Neural cell (in vitro differentiated cells): Measurements from ENCODE around the gene XYLT2. TPM values are rescaled to one million over a fixed set of nuclear protein-coding genes. Genes with fewer than 3 reads are reported as not detected.
"Not testable (repeated sequence)": the region's sequence is repeated elsewhere in the genome, so short reads cannot be mapped to it uniquely, and the experiment has no call there.

Source experiments
- H2AFZ ChIP-seq: fragments of 200-600, 300-800 bp; sonication (generic), shearing (Covaris generic); 2 replicates; pipeline ENCODE4 v1.6.0; 2014; ENCODE audit warnings: low read depth, mild to moderate bottlenecking, antibody characterized with exemption, low read length, moderate library complexity
- H3F3A ChIP-seq: fragments of 200-600 bp; shearing (Covaris generic); 2 replicates; pipeline ENCODE4 v1.6.1; 2016; ENCODE audit warnings: mild to moderate bottlenecking, moderate library complexity, mixed read lengths, antibody characterized with exemption, low read length; ENCODE audit not compliant: insufficient read depth, poor library complexity, severe bottlenecking
- H3K27ac ChIP-seq: fragments of 200-600, 300-800 bp; sonication (generic), shearing (Covaris generic); 2 replicates; pipeline ENCODE4 v1.5.1; 2014; ENCODE audit warnings: mild to moderate bottlenecking, low read length, moderate library complexity
- H3K27me3 ChIP-seq: fragments of 300-800, 200-600 bp; sonication (generic), shearing (Covaris generic); 2 replicates; pipeline ENCODE4 v1.6.0; 2014; ENCODE audit warnings: mild to moderate bottlenecking, low read depth, low read length, moderate library complexity; ENCODE audit not compliant: insufficient read depth
- H3K36me3 ChIP-seq: fragments of 300-800, 200-600 bp; sonication (generic), shearing (Covaris generic); 2 replicates; pipeline ENCODE4 v1.5.1; 2014; ENCODE audit warnings: mild to moderate bottlenecking, antibody characterized with exemption, low read length, moderate library complexity; ENCODE audit not compliant: insufficient read depth
- H3K4me2 ChIP-seq: fragments of 300-800, 200-600 bp; sonication (generic), shearing (Covaris generic); 2 replicates; pipeline ENCODE4 v1.6.0; 2014; ENCODE audit warnings: mild to moderate bottlenecking, low read length
- H3K4me3 ChIP-seq: fragments of 300-800, 200-600 bp; sonication (generic), shearing (Covaris generic); 2 replicates; pipeline ENCODE4 v1.5.1; 2014; ENCODE audit warnings: mild to moderate bottlenecking, low read length, moderate library complexity
- H3K79me2 ChIP-seq: fragments of 200-600 bp; shearing (Covaris generic); replicated peaks from 2 replicates; pipeline ENCODE4 v1.6.0; 2014; ENCODE audit warnings: mild to moderate bottlenecking, low read length, moderate library complexity; ENCODE audit not compliant: insufficient read depth
- H3K9ac ChIP-seq: fragments of 300-800, 200-600 bp; sonication (generic), shearing (Covaris generic); 2 replicates; pipeline ENCODE4 v1.6.1; 2016; ENCODE audit warnings: mild to moderate bottlenecking, low read length, mixed read lengths
- H3K9me2 ChIP-seq: fragments of 200-600 bp; shearing (Covaris generic); 2 replicates; pipeline ENCODE4 v1.6.1; 2016; ENCODE audit warnings: mild to moderate bottlenecking, low read length, mixed read lengths; ENCODE audit not compliant: insufficient read depth
- H3K9me3 ChIP-seq: fragments of 200-600, 300-800 bp; sonication (generic), shearing (Covaris generic); 2 replicates; pipeline ENCODE4 v1.6.1; 2016; ENCODE audit warnings: mild to moderate bottlenecking, mixed run types, low read length, moderate library complexity, mixed read lengths
- H4K20me1 ChIP-seq: fragments of 200-600 bp; shearing (Covaris generic); 2 replicates; pipeline ENCODE4 v1.6.1; 2016; ENCODE audit warnings: mild to moderate bottlenecking, mixed run types; ENCODE audit not compliant: insufficient read depth
- CTCF ChIP-seq: fragments of 450-650 bp; IDR thresholded peaks from 2 replicates; pipeline ENCODE4 v1.5.1; 2014; ENCODE audit warnings: antibody characterized with exemption, mild to moderate bottlenecking, moderate library complexity; ENCODE audit not compliant: poor library complexity, severe bottlenecking
- EP300 ChIP-seq: fragments of 450-650 bp; conservative IDR thresholded peaks from 2 replicates; pipeline ENCODE4 v1.6.1; 2014; ENCODE audit warnings: antibody characterized with exemption, mild to moderate bottlenecking, moderate library complexity; ENCODE audit not compliant: poor library complexity, severe bottlenecking
- EZH2 ChIP-seq: fragments of 200-600, 300-800 bp; shearing (Covaris generic), sonication (generic); IDR thresholded peaks from 2 replicates; pipeline ENCODE4 v1.6.1; 2014; ENCODE audit warnings: antibody characterized with exemption, low read length, borderline replicate concordance, mild to moderate bottlenecking; ENCODE audit not compliant: insufficient read depth, poor library complexity, severe bottlenecking
- MXI1 ChIP-seq: fragments of 450-650 bp; conservative IDR thresholded peaks from 2 replicates; pipeline ENCODE4 v1.6.1; 2014; ENCODE audit warnings: antibody characterized with exemption, mild to moderate bottlenecking; ENCODE audit not compliant: poor library complexity, severe bottlenecking
- POLR2AphosphoS5 ChIP-seq: IDR thresholded peaks from 2 replicates; pipeline ENCODE4 v1.6.1; 2012
- RAD21 ChIP-seq: fragments of 450-650 bp; conservative IDR thresholded peaks from 2 replicates; pipeline ENCODE4 v1.6.1; 2014; ENCODE audit warnings: antibody characterized with exemption, mild to moderate bottlenecking, moderate library complexity
- REST ChIP-seq: IDR thresholded peaks from 2 replicates; pipeline ENCODE4 v1.6.1; 2012; ENCODE audit warnings: borderline replicate concordance
- SMC3 ChIP-seq: fragments of 450-650 bp; conservative IDR thresholded peaks from 2 replicates; pipeline ENCODE4 v1.6.1; 2014; ENCODE audit warnings: antibody characterized with exemption, mild to moderate bottlenecking, moderate library complexity; ENCODE audit not compliant: poor library complexity
- TAF1 ChIP-seq: IDR thresholded peaks from 2 replicates; pipeline ENCODE4 v1.6.1; 2012; ENCODE audit warnings: low read depth
- polyA plus RNA-seq: library from polyadenylated mRNA; depleted of rRNA; stranded (reverse); fragments of >200 nt; gene quantifications from 2 replicates; pipeline ENCODE4 v1.2.3, GENCODE V29; 2014

The XYLT2 gene
- polyA plus RNA-seq, 1 donor from 2014 or later = 6.9 TPM

- TF ChIP-seq TAF1 (no peak), CTCF (no peak), EP300 (no peak), POLR2AphosphoS5 (no peak), MXI1 (no peak), EZH2 (no peak)
- no peaks in the 10 kb centered on the region for H3K79me2 ChIP-seq
- H3K27ac ChIP-seq = no peak overlapping the region
- H3K36me3 ChIP-seq = no peaks in the 10 kb centered on the region
- no peak overlapping the region for H2AFZ ChIP-seq
- no peaks in the 10 kb centered on the region for H3K27me3 ChIP-seq
- no peaks in the 10 kb centered on the region for H4K20me1 ChIP-seq
- H3K4me3 ChIP-seq = no peak overlapping the region
- no peaks in the 10 kb centered on the region for H3K9me2 ChIP-seq
- H3K9me3 ChIP-seq = no peaks in the 10 kb centered on the region
- H3F3A ChIP-seq = no peaks in the 10 kb centered on the region
- H3K9ac ChIP-seq = no peak overlapping the region
- H3K4me2 ChIP-seq = no peak overlapping the region
These were observed 47.9 kb upstream of the XYLT2 start for GRCh38 chr17:50298018-50298417.

GRCh38 chr17:50299776-50300175 lies 46.1 kb upstream of the XYLT2 start:
- no peaks in the 10 kb centered on the region for H3K79me2 ChIP-seq
- no peak for TF ChIP-seq SMC3
- TF ChIP-seq EP300 = no peak
- no peak for TF ChIP-seq POLR2AphosphoS5
- TF ChIP-seq RAD21 = no peak
- no peak for TF ChIP-seq MXI1
- no peak for TF ChIP-seq REST
- TF ChIP-seq CTCF = no peak
- no peak for TF ChIP-seq EZH2
- TF ChIP-seq TAF1 = no peak

GRCh38 chr17:50300824-50301223 lies 45.1 kb upstream of the XYLT2 start:
- not testable (repeated sequence) for H2AFZ ChIP-seq, H3K4me3 ChIP-seq, H3K9me2 ChIP-seq, H3K9ac ChIP-seq, H3K36me3 ChIP-seq, H3K79me2 ChIP-seq, H3K4me2 ChIP-seq, H3K27me3 ChIP-seq, H3F3A ChIP-seq, H3K9me3 ChIP-seq, H3K27ac ChIP-seq, H4K20me1 ChIP-seq

More at GRCh38 chr17:50299776-50300175, 46.1 kb upstream of the XYLT2 start:
- no peak overlapping the region for H3K9ac ChIP-seq
- H3K27ac ChIP-seq = no peak overlapping the region
- no peaks in the 10 kb centered on the region for H3F3A ChIP-seq
- H3K9me2 ChIP-seq = no peaks in the 10 kb centered on the region
- H3K27me3 ChIP-seq = no peaks in the 10 kb centered on the region
- no peaks in the 10 kb centered on the region for H4K20me1 ChIP-seq
- no peaks in the 10 kb centered on the region for H3K9me3 ChIP-seq
- no peak overlapping the region for H3K4me3 ChIP-seq
- H3K4me2 ChIP-seq = no peak overlapping the region
- no peaks in the 10 kb centered on the region for H3K36me3 ChIP-seq
- no peak overlapping the region for H2AFZ ChIP-seq
